CD4-positive, CD25-positive, alpha-beta regulatory T cell (primary cell): Measurements from ENCODE around the gene SEL1L. TPM values are rescaled to one million over a fixed set of nuclear protein-coding genes. Genes with fewer than 3 reads are reported as not detected.
"Not testable (repeated sequence)": the region's sequence is repeated elsewhere in the genome, so short reads cannot be mapped to it uniquely, and the experiment has no call there.

Source experiments
- ATAC-seq, 2 donors: fragments of 150-1000 bp; cut with Tn5 transposase; one replicate each; pipeline ENCODE4 v1.10.0; 2021; ENCODE audit warnings: low read depth in 2 of 2, moderate number of reproducible peaks in 2 of 2, moderate library complexity in 1 of 2
- DNase-seq, 3 donors: peaks; one replicate each; pipeline versions ENCODE4 v3.0.0 to v3.0.0-alpha.2; 2012 to 2022; ENCODE audit warnings: mixed read lengths in 1 of 3
- H3K27ac ChIP-seq: one replicate; pipeline ENCODE4 v1.7.0; 2013; ENCODE audit warnings: mild to moderate bottlenecking, low read length; ENCODE audit not compliant: insufficient read depth, poor library complexity, severe bottlenecking
- H3K27me3 ChIP-seq: one replicate; pipeline ENCODE4 v1.7.0; 2013; ENCODE audit warnings: low read length; ENCODE audit not compliant: control insufficient read depth, insufficient read depth
- H3K36me3 ChIP-seq: one replicate; pipeline ENCODE4 v1.7.0; 2013; ENCODE audit warnings: mild to moderate bottlenecking, low read length, moderate library complexity; ENCODE audit not compliant: control insufficient read depth, insufficient read depth
- H3K4me1 ChIP-seq: 2 replicates; pipeline ENCODE4 v1.7.0; 2013; ENCODE audit warnings: mild to moderate bottlenecking, low read length; ENCODE audit not compliant: insufficient read depth, control insufficient read depth, poor library complexity, severe bottlenecking
- H3K4me3 ChIP-seq: one replicate; pipeline ENCODE4 v1.7.0; 2013; ENCODE audit warnings: low read depth, mild to moderate bottlenecking, low read length, moderate library complexity
- H3K9me3 ChIP-seq, 2 experiments: 1 replicate in 1 of 2; 2 replicates in 1 of 2; pipeline ENCODE4 v1.7.0; 2013; ENCODE audit warnings: low read length in 2 of 2, mild to moderate bottlenecking in 1 of 2, moderate library complexity in 1 of 2; ENCODE audit not compliant: control insufficient read depth in 2 of 2
- H3K27ac Mint-ChIP-seq, 3 donors: one replicate each; pipeline ENCODE4 v1.8.0; 2020 to 2022; ENCODE audit warnings: mild to moderate bottlenecking in 3 of 3, mixed read lengths in 3 of 3, moderate library complexity in 2 of 3
- H3K27me3 Mint-ChIP-seq: one replicate; pipeline ENCODE4 v1.8.0; 2022; ENCODE audit warnings: mild to moderate bottlenecking, mixed read lengths
- H3K36me3 Mint-ChIP-seq: one replicate; pipeline ENCODE4 v1.8.0; 2020; ENCODE audit warnings: mixed read lengths
- H3K4me1 Mint-ChIP-seq, 4 donors: one replicate each; pipeline ENCODE4 v1.8.0; 2020 to 2022; ENCODE audit warnings: mixed read lengths in 4 of 4, mild to moderate bottlenecking in 1 of 4
- H3K4me3 Mint-ChIP-seq, 4 donors: one replicate each; pipeline ENCODE4 v1.8.0; 2020 to 2022; ENCODE audit warnings: mild to moderate bottlenecking in 4 of 4, mixed read lengths in 4 of 4, moderate library complexity in 3 of 4
- H3K9me3 Mint-ChIP-seq, 7 donors: one replicate each; pipeline ENCODE4 v1.8.0; 2020 to 2022; ENCODE audit warnings: mixed read lengths in 7 of 7, mild to moderate bottlenecking in 3 of 7, moderate library complexity in 2 of 7
- polyA plus RNA-seq, 4 donors: library from polyadenylated mRNA; unstranded; fragments of 300-500 nt; fragmentation: Illumina TruSeq; gene quantifications; one replicate each; pipeline ENCODE4 v1.2.3, GENCODE V29; 2021
- total RNA-seq: library from RNA; stranded (reverse); gene quantifications from one replicate; pipeline ENCODE4 v1.2.3, GENCODE V29; 2022

Gene SEL1L
- total and polyA plus RNA-seq, 5 donors from 2014 or later = 19.3 to 57.6 (median 20.3) TPM

DNA sequence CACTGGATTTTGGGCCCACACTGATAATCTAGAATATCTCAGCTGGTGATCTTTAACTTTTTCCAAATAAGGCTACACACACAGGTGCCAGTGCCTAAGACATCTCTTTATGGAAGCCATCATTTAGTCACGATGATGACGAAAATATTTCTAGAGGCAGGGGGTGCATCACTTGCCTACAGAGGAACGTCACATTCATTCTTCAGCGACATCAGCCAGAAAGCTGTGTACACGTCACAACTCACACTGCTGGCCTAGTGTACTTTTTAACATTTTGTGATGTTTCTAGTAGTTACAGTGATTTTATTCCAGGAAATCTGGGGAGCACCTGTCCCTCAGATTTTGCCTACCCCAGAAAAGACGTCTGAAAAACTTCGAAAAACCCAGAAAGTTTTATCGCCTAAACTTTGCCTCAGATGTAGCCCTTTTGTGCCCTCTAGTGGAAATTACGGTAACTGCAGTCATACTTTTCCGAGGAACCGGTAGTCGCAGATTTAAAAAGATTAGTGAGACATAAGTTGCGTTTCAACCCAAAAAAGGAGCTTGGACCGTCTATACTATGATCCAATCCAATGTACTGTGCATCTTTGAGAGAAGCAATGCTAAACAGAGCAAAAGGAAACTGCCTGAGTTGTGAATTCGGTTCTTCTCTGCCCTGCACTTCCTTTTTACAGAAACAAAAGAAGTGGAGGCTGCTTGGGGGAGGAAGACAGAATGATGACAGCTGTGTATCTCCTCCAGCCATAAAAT lies 69.2 kb downstream of the SEL1L start:
- H3K4me1 ChIP-seq = no peaks in the 10 kb centered on the region
- Mint-ChIP-seq H3K27ac (peak overlapping the region; percentile 86 to 94 (median 88)), H3K36me3 (no peaks in the 10 kb centered on the region), H3K27me3 (peaks cover 4% of the 10 kb centered on the region), H3K4me1 (peaks cover 0 to 11% (median 4%) of the 10 kb centered on the region in 4 donors), H3K9me3 (peaks cover 0 to 2% (median 0%) of the 10 kb centered on the region in 7 donors), H3K4me3 (peak overlapping the region; percentile 73 to 91 (median 88))
- no peaks in the 10 kb centered on the region for H3K36me3 ChIP-seq
- H3K4me3 ChIP-seq = peak overlapping the region; percentile 99
- H3K9me3 ChIP-seq = no peaks in the 10 kb centered on the region
- H3K27ac ChIP-seq = peak overlapping the region; percentile 61
- DNase-seq (peak; percentile 50 to 84 (median 79)), ATAC-seq (peak; percentile 71)
- no peaks in the 10 kb centered on the region for H3K27me3 ChIP-seq

- H3K4me3 Mint-ChIP-seq, ATAC-seq, H3K27me3 ChIP-seq, H3K9me3 Mint-ChIP-seq, H3K27me3 Mint-ChIP-seq, H3K36me3 ChIP-seq, H3K4me3 ChIP-seq, H3K9me3 ChIP-seq, H3K36me3 Mint-ChIP-seq, H3K27ac Mint-ChIP-seq, H3K27ac ChIP-seq, DNase-seq, H3K4me1 ChIP-seq: not testable (repeated sequence)
- H3K4me1 Mint-ChIP-seq = peaks cover 0 to 11% (median 4%) of the 10 kb centered on the region in 4 donors
Measured at GRCh38 chr14:81462356-81462755, 71.3 kb downstream of the SEL1L start.

GRCh38 chr14:81459912-81460311 lies 73.7 kb downstream of the SEL1L start:
- Mint-ChIP-seq H3K27me3 (peaks cover 10% of the 10 kb centered on the region), H3K4me3 (no peak overlapping the region), H3K9me3 (peaks cover 0 to 2% (median 0%) of the 10 kb centered on the region in 7 donors), H3K36me3 (no peaks in the 10 kb centered on the region), H3K27ac (peak overlapping the region in 1 of 3 donors; percentile 5), H3K4me1 (peaks cover 0 to 8% (median 4%) of the 10 kb centered on the region in 4 donors)
- Histone ChIP-seq H3K27me3 (no peaks in the 10 kb centered on the region), H3K36me3 (no peaks in the 10 kb centered on the region), H3K27ac (no peak overlapping the region), H3K4me3 (no peak overlapping the region), H3K4me1 (no peaks in the 10 kb centered on the region), H3K9me3 (no peaks in the 10 kb centered on the region)
- ATAC-seq = no peak
- no peak for DNase-seq

DNA sequence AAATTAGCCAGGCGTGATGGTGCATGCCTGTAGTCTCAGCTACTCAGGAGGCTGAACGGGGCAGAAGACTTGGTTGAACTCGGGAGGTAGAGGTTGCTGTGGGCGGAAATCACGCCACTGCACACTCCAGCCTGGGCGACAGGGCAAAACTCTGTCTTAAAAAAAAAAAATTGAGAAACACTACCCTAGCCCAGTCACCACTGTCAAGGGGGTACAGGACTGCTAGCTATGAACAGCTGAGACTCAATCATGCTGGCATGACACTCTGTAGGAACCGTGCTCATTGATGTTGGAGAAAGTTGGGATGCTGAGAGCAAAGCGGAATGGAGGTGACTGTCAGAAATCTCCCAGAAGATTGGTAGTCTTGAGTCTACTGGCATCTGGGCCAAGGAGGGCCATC lies 75.3 kb downstream of the SEL1L start:
- no peak overlapping the region for H3K4me3 Mint-ChIP-seq
- H3K9me3 Mint-ChIP-seq = peaks cover 0 to 2% (median 0%) of the 10 kb centered on the region in 7 donors
- Histone ChIP-seq H3K4me3 (no peak overlapping the region), H3K27ac (no peak overlapping the region), H3K4me1 (no peaks in the 10 kb centered on the region), H3K36me3 (no peaks in the 10 kb centered on the region), H3K27me3 (no peaks in the 10 kb centered on the region), H3K9me3 (no peaks in the 10 kb centered on the region)
- peaks cover 0 to 2% (median 0%) of the 10 kb centered on the region in 4 donors for H3K4me1 Mint-ChIP-seq
- no peak overlapping the region for H3K27ac Mint-ChIP-seq
- DNase-seq (no peak), ATAC-seq (no peak)
- peaks cover 13% of the 10 kb centered on the region for H3K27me3 Mint-ChIP-seq
- H3K36me3 Mint-ChIP-seq = no peaks in the 10 kb centered on the region

DNA sequence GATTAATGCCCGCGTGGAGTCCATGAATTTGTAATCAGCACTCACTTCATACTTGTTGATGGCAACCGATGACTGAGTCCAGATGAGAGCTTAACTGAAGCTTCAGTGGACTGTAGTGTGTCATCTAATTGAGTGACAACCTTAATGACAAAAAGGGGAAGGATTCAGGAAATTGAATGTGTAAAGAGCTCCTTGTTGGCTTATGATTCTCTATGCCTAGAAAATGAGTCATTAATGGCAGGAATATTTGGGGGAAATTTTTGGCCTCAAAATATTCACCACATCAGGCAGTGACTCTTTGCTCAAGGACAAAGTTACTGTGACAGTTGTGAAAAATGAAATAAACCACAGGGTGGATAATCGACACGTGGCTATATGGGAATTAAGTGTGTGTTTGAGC lies 78.3 kb downstream of the SEL1L start:
- H3K36me3 Mint-ChIP-seq = no peaks in the 10 kb centered on the region
- H3K27me3 ChIP-seq = no peaks in the 10 kb centered on the region
- ATAC-seq = no peak

GRCh38 chr14:81454572-81455218 lies 79.0 kb downstream of the SEL1L start:
- Mint-ChIP-seq H3K4me3 (no peak overlapping the region), H3K27ac (peak overlapping the region in 1 of 3 donors; percentile 54), H3K27me3 (peaks cover 15% of the 10 kb centered on the region), H3K9me3 (no peaks in the 10 kb centered on the region), H3K4me1 (peaks cover 0 to 7% (median 4%) of the 10 kb centered on the region in 4 donors), H3K36me3 (no peaks in the 10 kb centered on the region)
- H3K27ac ChIP-seq = no peak overlapping the region
- no peak overlapping the region for H3K4me3 ChIP-seq
- DNase-seq = no peak
- H3K36me3 ChIP-seq = no peaks in the 10 kb centered on the region
- H3K27me3 ChIP-seq = no peaks in the 10 kb centered on the region
- H3K4me1 ChIP-seq = peaks cover 3% of the 10 kb centered on the region
- no peak for ATAC-seq
- no peaks in the 10 kb centered on the region for H3K9me3 ChIP-seq

More for the DNA sequence above, 78.3 kb downstream of the SEL1L start:
- Mint-ChIP-seq H3K9me3 (no peaks in the 10 kb centered on the region), H3K27me3 (peaks cover 15% of the 10 kb centered on the region), H3K4me3 (no peak overlapping the region), H3K27ac (no peak overlapping the region), H3K4me1 (peaks cover 0 to 7% (median 4%) of the 10 kb centered on the region in 4 donors)
- no peak for DNase-seq
- no peak overlapping the region for H3K4me3 ChIP-seq
- H3K36me3 ChIP-seq = no peaks in the 10 kb centered on the region
- H3K9me3 ChIP-seq = no peaks in the 10 kb centered on the region
- peaks cover 3% of the 10 kb centered on the region for H3K4me1 ChIP-seq
- H3K27ac ChIP-seq = no peak overlapping the region

DNA sequence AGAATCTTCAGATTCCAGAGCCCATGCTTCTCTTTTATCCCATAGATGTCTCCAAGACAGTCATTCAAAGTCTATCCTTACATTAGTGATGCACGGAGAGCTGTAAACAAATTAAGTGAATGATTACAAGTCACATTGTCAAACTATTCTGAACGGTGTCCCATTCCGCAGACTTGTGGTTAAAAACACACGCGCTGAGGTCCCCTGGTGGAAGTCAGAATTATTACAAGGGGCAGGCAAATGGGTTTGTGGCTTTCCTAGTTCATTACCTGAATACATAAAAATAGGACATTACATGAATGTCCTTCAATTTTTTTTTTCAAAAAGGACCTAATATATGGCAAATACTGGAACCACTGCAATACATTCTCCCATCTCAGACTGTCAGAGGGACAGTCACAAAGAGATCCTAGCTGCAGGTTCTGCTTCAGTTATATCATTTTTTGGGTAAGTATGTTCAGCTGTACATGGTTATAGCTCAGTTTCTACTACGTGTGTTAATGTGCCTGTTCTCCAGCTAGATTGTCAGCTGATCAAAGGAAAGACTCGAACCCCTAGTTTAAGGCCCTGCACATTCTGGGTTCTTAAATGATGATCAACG lies 80.4 kb downstream of the SEL1L start:
- H3K27me3 ChIP-seq = peaks cover 4% of the 10 kb centered on the region
- Mint-ChIP-seq H3K4me3 (no peak overlapping the region), H3K27me3 (peaks cover 24% of the 10 kb centered on the region), H3K27ac (no peak overlapping the region), H3K9me3 (no peaks in the 10 kb centered on the region), H3K36me3 (no peaks in the 10 kb centered on the region), H3K4me1 (peaks cover 0 to 7% (median 3%) of the 10 kb centered on the region in 4 donors)
- peak overlapping the region; percentile 42 for H3K4me3 ChIP-seq
- H3K4me1 ChIP-seq = peaks cover 3% of the 10 kb centered on the region
- H3K27ac ChIP-seq = no peak overlapping the region
- no peaks in the 10 kb centered on the region for H3K36me3 ChIP-seq
- no peaks in the 10 kb centered on the region for H3K9me3 ChIP-seq
- DNase-seq (peak; percentile 21 to 70 (median 45)), ATAC-seq (peak; percentile 71 to 77)
